Osteocyte (in vitro differentiated cells): ENCODE data around the gene LRPPRC. TPM values are rescaled to one million over a fixed set of nuclear protein-coding genes. Genes with fewer than 3 reads are reported as not detected.
A peak's percentile ranks its signal among the peaks of the same experiment; 100 is the strongest.

Experiments
- DNase-seq: peaks from one replicate; pipeline ENCODE4 v3.0.0; 2021; ENCODE audit warnings: mixed read lengths; ENCODE audit not compliant: unreplicated experiment; ENCODE audit errors: extremely low spot score
- H3K27ac Mint-ChIP-seq: one replicate; pipeline ENCODE4 v1.8.0; 2021; ENCODE audit warnings: mild to moderate bottlenecking, mixed read lengths; ENCODE audit not compliant: unreplicated experiment
- H3K27me3 Mint-ChIP-seq: one replicate; pipeline ENCODE4 v1.8.0; 2021; ENCODE audit warnings: mixed read lengths; ENCODE audit not compliant: unreplicated experiment
- H3K36me3 Mint-ChIP-seq: one replicate; pipeline ENCODE4 v1.8.0; 2021; ENCODE audit warnings: mixed read lengths; ENCODE audit not compliant: unreplicated experiment
- H3K4me1 Mint-ChIP-seq: one replicate; pipeline ENCODE4 v1.8.0; 2021; ENCODE audit warnings: mixed read lengths; ENCODE audit not compliant: unreplicated experiment
- H3K4me3 Mint-ChIP-seq: one replicate; pipeline ENCODE4 v1.8.0; 2021; ENCODE audit warnings: mild to moderate bottlenecking, moderate library complexity, mixed read lengths; ENCODE audit not compliant: unreplicated experiment
- H3K9me3 Mint-ChIP-seq: one replicate; pipeline ENCODE4 v1.8.0; 2021; ENCODE audit warnings: mixed read lengths; ENCODE audit not compliant: unreplicated experiment
- total RNA-seq: library from RNA; stranded (reverse); gene quantifications from 2 replicates; pipeline ENCODE4 v1.2.1, GENCODE V29; 2021
- TF ChIP-seq, protein P1 (sequence below): fragments of 200-600 bp; sonication (generic); IDR thresholded peaks from 2 replicates; pipeline ENCODE4 v1.5.0; 2021; ENCODE audit warnings: antibody characterized with exemption, mild to moderate bottlenecking, moderate library complexity

Gene LRPPRC
- total RNA-seq, 1 donor from 2014 or later, result 73.8 TPM

DNA sequence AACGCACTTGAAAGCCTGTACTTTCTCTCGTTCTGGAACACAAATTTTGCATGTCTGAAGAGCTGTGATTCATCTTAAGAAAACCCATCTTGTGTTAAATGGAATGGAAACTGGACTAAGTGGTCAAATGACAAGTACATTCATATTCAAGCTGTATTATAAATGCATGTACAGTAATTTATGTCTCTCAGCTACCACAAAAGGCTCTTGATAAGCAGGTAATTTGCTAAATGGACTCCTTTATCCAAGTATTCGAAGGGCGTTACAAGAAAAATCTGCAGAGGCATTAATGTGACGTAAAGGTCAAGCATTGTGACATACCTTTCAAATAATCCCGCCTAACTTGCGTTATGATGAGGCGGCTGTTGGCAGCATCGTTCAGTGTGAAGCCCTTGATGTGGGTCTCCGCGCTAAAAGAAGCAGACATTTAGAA, 90.4 kb downstream of the LRPPRC start:
- TF ChIP-seq, protein P1, sequence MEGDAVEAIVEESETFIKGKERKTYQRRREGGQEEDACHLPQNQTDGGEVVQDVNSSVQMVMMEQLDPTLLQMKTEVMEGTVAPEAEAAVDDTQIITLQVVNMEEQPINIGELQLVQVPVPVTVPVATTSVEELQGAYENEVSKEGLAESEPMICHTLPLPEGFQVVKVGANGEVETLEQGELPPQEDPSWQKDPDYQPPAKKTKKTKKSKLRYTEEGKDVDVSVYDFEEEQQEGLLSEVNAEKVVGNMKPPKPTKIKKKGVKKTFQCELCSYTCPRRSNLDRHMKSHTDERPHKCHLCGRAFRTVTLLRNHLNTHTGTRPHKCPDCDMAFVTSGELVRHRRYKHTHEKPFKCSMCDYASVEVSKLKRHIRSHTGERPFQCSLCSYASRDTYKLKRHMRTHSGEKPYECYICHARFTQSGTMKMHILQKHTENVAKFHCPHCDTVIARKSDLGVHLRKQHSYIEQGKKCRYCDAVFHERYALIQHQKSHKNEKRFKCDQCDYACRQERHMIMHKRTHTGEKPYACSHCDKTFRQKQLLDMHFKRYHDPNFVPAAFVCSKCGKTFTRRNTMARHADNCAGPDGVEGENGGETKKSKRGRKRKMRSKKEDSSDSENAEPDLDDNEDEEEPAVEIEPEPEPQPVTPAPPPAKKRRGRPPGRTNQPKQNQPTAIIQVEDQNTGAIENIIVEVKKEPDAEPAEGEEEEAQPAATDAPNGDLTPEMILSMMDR, result no peak
- Mint-ChIP-seq H3K36me3 (peaks cover 46% of the 10 kb centered on the region), H3K4me3 (no peak overlapping the region), H3K27me3 (no peaks in the 10 kb centered on the region), H3K4me1 (peaks cover 31% of the 10 kb centered on the region), H3K9me3 (no peaks in the 10 kb centered on the region), H3K27ac (no peak overlapping the region)
- DNase-seq, result no peak

DNA sequence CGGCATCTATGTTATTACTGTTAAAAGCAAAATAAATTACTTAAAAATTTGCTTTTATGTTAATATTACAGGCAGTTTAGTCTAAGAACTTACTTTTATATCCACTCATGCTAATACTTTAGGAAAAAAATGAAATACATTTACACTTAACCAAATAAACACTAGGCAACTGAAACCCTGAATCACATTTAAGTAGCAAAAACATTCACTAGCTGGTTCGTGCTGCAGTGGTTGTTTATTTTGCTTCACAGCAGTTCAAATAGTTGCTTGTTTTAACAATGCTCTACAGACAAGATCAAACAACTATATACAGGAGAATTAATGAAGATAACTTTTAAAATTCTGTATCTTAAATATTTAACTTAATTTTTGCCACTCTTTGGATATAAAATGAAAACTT, 96.2 kb downstream of the LRPPRC start:
- H3K27me3 Mint-ChIP-seq, result no peaks in the 10 kb centered on the region
- H3K36me3 Mint-ChIP-seq, result peaks cover 40% of the 10 kb centered on the region
- TF ChIP-seq, protein P1, result no peak

DNA sequence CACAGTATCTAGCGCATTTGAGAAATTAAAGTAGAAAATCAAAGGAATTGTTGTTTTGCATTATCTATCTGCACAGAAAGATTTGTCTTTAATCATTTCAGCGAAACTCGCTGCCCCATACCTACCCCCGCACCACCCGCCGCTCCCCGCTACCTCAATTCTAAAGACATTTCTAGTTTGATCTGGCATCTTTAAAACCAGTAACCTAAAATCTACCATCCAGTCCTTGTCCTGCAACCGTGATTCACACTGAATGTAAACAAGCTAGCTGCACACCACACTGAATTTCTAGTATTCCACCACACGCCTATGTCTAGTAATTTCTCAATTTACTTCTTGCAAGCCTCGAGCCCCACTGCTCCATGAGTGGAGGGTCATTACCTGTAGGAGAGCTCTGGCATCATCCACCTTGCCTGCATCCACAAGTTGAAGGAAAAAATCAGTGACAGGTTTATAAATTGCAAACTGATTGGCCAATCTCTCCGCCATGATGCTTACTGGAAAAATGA, 96.9 kb downstream of the LRPPRC start:
- DNase-seq, result no peak
- no peaks in the 10 kb centered on the region for H3K9me3 Mint-ChIP-seq
- TF ChIP-seq, protein P1, result no peak
- H3K36me3 Mint-ChIP-seq, result peaks cover 40% of the 10 kb centered on the region
- peak overlapping the region; percentile 90 for H3K27ac Mint-ChIP-seq
- peaks cover 39% of the 10 kb centered on the region for H3K4me1 Mint-ChIP-seq
- H3K27me3 Mint-ChIP-seq, result no peaks in the 10 kb centered on the region
- H3K4me3 Mint-ChIP-seq, result no peak overlapping the region

More for the DNA sequence above, 96.2 kb downstream of the LRPPRC start:
- DNase-seq, result no peak
- Mint-ChIP-seq H3K4me1 (peaks cover 39% of the 10 kb centered on the region), H3K4me3 (no peak overlapping the region), H3K27ac (peak overlapping the region; percentile 90), H3K9me3 (no peaks in the 10 kb centered on the region)

DNA sequence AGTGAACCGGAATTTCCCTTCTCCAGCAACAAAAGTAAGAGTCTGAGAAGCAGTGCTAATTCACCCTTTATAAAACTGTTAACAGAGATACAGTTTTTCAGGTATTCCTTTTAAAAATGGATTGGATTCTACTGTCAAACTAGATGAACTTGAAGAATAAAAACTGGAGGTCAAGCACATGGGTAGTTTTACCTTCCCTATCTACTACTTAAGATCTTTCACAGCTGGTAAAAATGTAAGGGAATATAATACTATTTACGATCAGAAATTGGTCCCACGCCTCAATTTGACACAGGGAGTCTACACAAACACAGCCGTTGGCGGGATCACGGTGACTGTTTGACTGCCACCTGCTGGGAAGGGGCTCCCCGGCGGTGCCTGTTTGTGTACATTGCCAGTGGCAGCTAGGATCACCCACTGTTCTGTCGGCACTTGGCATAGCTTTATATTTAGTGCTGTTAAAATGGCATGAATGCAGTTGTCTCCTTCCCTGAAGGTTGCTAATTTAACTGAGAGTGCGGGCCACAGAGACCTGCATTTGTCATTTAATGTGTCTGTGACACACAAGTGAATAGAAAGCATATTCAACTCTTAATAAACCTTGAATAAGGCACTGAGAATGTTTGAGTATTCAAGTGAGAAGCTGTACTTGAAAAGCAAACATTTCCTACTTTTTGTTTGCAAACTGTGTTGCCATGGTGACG, 97.5 kb downstream of the LRPPRC start:
- Mint-ChIP-seq H3K27ac (peak overlapping the region; percentile 90), H3K4me3 (peak overlapping the region; percentile 47), H3K4me1 (peaks cover 39% of the 10 kb centered on the region), H3K36me3 (peaks cover 45% of the 10 kb centered on the region), H3K9me3 (no peaks in the 10 kb centered on the region), H3K27me3 (no peaks in the 10 kb centered on the region)
- TF ChIP-seq, protein P1, result peak; percentile 46
- peak; percentile 87 for DNase-seq

DNA sequence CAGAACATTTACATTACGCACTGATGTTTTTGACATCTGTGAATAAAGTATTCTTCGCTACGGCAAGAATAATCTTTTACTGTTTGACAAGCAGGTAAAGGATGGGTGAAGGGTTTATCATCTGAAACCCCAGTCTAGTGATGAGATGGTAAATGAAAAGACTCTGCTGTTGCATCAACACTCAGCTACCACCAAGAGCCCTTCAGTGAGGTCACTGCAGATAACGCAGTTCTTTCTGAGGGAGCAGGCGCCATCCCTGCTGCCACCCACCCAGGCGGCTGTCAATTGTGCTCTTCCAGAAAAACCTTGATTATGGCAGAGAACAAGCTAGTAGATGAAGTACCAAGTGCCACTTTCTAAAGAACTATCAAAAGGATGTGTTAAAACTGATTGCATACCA, 98.3 kb downstream of the LRPPRC start:
- Mint-ChIP-seq H3K36me3 (peaks cover 46% of the 10 kb centered on the region), H3K4me3 (no peak overlapping the region), H3K27me3 (no peaks in the 10 kb centered on the region), H3K27ac (peak overlapping the region; percentile 90), H3K9me3 (no peaks in the 10 kb centered on the region), H3K4me1 (peaks cover 39% of the 10 kb centered on the region)
- no peak for DNase-seq
- TF ChIP-seq, protein P1, result no peak
